ENCODE measurements around the gene VMO1.

- TF ChIP-seq CTCF (conservative IDR thresholded peaks at IDR 0.05; ENCODE audit: low read length) (no peak), EZH2phosphoT487 (IDR thresholded peaks at IDR 0.05; ENCODE audit: borderline replicate concordance) (no peak)
Observed at GRCh38 chr17:4764595-4764994, 21.6 kb downstream of the VMO1 start.

Data from Loucy (cell line).